Aortic smooth muscle cell (primary cell): ENCODE results near the gene GIMAP8. TPM values are rescaled to one million over a fixed set of nuclear protein-coding genes. Genes with fewer than 3 reads are reported as not detected.

Experiments
- total RNA-seq: library from RNA; depleted of rRNA; stranded (reverse); fragments of >200 nt; gene quantifications from 2 replicates; pipeline ENCODE4 v1.2.3, GENCODE V29; 2014

GIMAP8 gene
- 0.62 and 2.1 TPM in 2 replicates for total RNA-seq

GRCh38 chr7:150450491-150451001 lies at the start of gene GIMAP8:
TSS of gene GIMAP8 (plus strand) at chr7:150450630. CDS start at chr7:150466699, 16,069 bp downstream.

GRCh38 chr7:150514748-150515222 lies 64.4 kb downstream of the GIMAP8 start, which contains the start of gene GIMAP7:
TSS of gene GIMAP7 (plus strand) at chr7:150514872. CDS start at chr7:150519975, 5,103 bp downstream.

Other genes starting within 250 kb of the GIMAP8 start
- not detected in 2 replicates for gene LRRC61, start 127.3 kb upstream of the GIMAP8 start, total RNA-seq
- not detected in 2 replicates for gene ACTR3C, start 127.1 kb upstream of the GIMAP8 start, total RNA-seq
- gene RARRES2, start 109.0 kb upstream of the GIMAP8 start, total RNA-seq, result not detected in 2 replicates
- 39.7 and 43.3 TPM in 2 replicates for gene REPIN1, start 81.8 kb upstream of the GIMAP8 start, total RNA-seq
- gene ZNF775, start 71.3 kb upstream of the GIMAP8 start, total RNA-seq, result 3.3 and 3.5 TPM in 2 replicates
- 0.44 and 1.8 TPM in 2 replicates for gene GIMAP7, start 64.2 kb downstream of the GIMAP8 start, total RNA-seq
- gene GIMAP4, start 116.8 kb downstream of the GIMAP8 start, total RNA-seq, result 0.13 and 0.81 TPM in 2 replicates
- gene GIMAP6, start 181.8 kb downstream of the GIMAP8 start, total RNA-seq, result 1.7 and 5.4 TPM in 2 replicates
- gene GIMAP2, start 235.1 kb downstream of the GIMAP8 start, total RNA-seq, result 0.68 and 1.6 TPM in 2 replicates